Vagina (tissue), 1 donor: ENCODE results near the gene IZUMO4. TPM values are rescaled to one million over a fixed set of nuclear protein-coding genes. Genes with fewer than 3 reads are reported as not detected.

Source experiments
- total RNA-seq: library from RNA; depleted of rRNA; stranded (reverse); fragments of >200 nt; gene quantifications from one replicate; pipeline ENCODE4 v1.2.3, GENCODE V29; 2016

IZUMO4 gene
- total RNA-seq, 1 donor from 2014 or later, result 7.9 TPM

Other genes starting within 250 kb of the IZUMO4 start
- 19.9 TPM for gene REXO1, start 248.4 kb upstream of the IZUMO4 start, total RNA-seq
- gene KLF16, start 233.3 kb upstream of the IZUMO4 start, total RNA-seq, result 7.6 TPM
- gene ABHD17A, start 211.4 kb upstream of the IZUMO4 start, total RNA-seq, result 83.0 TPM
- gene ADAT3, start 191.5 kb upstream of the IZUMO4 start, total RNA-seq, result 5.2 TPM
- gene SCAMP4, start 191.5 kb upstream of the IZUMO4 start, total RNA-seq, result 51.3 TPM
- gene CSNK1G2, start 155.7 kb upstream of the IZUMO4 start, total RNA-seq, result 77.6 TPM
- 81.5 TPM for gene BTBD2, start 81.2 kb upstream of the IZUMO4 start, total RNA-seq
- 185 TPM for gene MKNK2, start 45.7 kb upstream of the IZUMO4 start, total RNA-seq
- gene MOB3A, start 589 bp upstream of the IZUMO4 start, total RNA-seq, result 50.6 TPM
- 62.9 TPM for gene AP3D1, start 54.7 kb downstream of the IZUMO4 start, total RNA-seq
- gene DOT1L, start 67.0 kb downstream of the IZUMO4 start, total RNA-seq, result 13.0 TPM
- 30.7 TPM for gene PLEKHJ1, start 139.4 kb downstream of the IZUMO4 start, total RNA-seq
- gene SF3A2, start 139.9 kb downstream of the IZUMO4 start, total RNA-seq, result 71.2 TPM
- 2.7 TPM for gene AMH, start 152.4 kb downstream of the IZUMO4 start, total RNA-seq
- gene JSRP1, start 159.5 kb downstream of the IZUMO4 start, total RNA-seq, result not detected
- 2.0 TPM for gene PEAK3, start 185.3 kb downstream of the IZUMO4 start, total RNA-seq
- not detected for gene LINGO3, start 211.2 kb downstream of the IZUMO4 start, total RNA-seq
- gene LSM7, start 231.7 kb downstream of the IZUMO4 start, total RNA-seq, result 135 TPM
- gene SPPL2B, start 231.8 kb downstream of the IZUMO4 start, total RNA-seq, result 54.3 TPM